ENCODE data around the gene ACOX2. TPM values are rescaled to one million over a fixed set of nuclear protein-coding genes. Genes with fewer than 3 reads are reported as not detected.
"Not testable (repeated sequence)": the region's sequence is repeated elsewhere in the genome, so short reads cannot be mapped to it uniquely, and the experiment has no call there.

Gene ACOX2
- total RNA-seq, 1 donor, result 0.73 TPM

- Histone ChIP-seq H3K27me3 (ENCODE audit: insufficient read depth, low read length) (no peaks in the 10 kb centered on the region), H3K9me3 (ENCODE audit: low read depth, low read length) (no peaks in the 10 kb centered on the region), H3K4me3 (ENCODE audit: low read length) (no peak overlapping the region), H3K4me1 (ENCODE audit: insufficient read depth, low read length) (peaks cover 11% of the 10 kb centered on the region)
Observed at GRCh38 chr3:58531555-58531954, 5.4 kb downstream of the ACOX2 start.

GRCh38 chr3:58530354-58530865 is 6.6 kb downstream of the ACOX2 start:
- no peaks in the 10 kb centered on the region for H3K27me3 ChIP-seq (ENCODE audit: insufficient read depth, low read length)
- H3K4me1 ChIP-seq (ENCODE audit: insufficient read depth, low read length), result peaks cover 22% of the 10 kb centered on the region
- no peak overlapping the region for H3K4me3 ChIP-seq (ENCODE audit: low read length)
- no peaks in the 10 kb centered on the region for H3K9me3 ChIP-seq (ENCODE audit: low read depth, low read length)

- Histone ChIP-seq H3K4me1 (ENCODE audit: insufficient read depth, low read length) (peaks cover 22% of the 10 kb centered on the region), H3K4me3 (ENCODE audit: low read length) (no peak overlapping the region), H3K27me3 (ENCODE audit: insufficient read depth, low read length) (no peaks in the 10 kb centered on the region), H3K9me3 (ENCODE audit: low read depth, low read length) (no peaks in the 10 kb centered on the region)
Observed at GRCh38 chr3:58529516-58530353, 7.3 kb downstream of the ACOX2 start.

GRCh38 chr3:58528629-58529028 is 8.4 kb downstream of the ACOX2 start:
- no peaks in the 10 kb centered on the region for H3K9me3 ChIP-seq (ENCODE audit: low read depth, low read length)
- H3K4me3 ChIP-seq (ENCODE audit: low read length), result no peak overlapping the region
- peaks cover 22% of the 10 kb centered on the region for H3K4me1 ChIP-seq (ENCODE audit: insufficient read depth, low read length)
- no peaks in the 10 kb centered on the region for H3K27me3 ChIP-seq (ENCODE audit: insufficient read depth, low read length)

- H3K9me3 ChIP-seq (ENCODE audit: low read depth, low read length); H3K4me3 ChIP-seq (ENCODE audit: low read length); H3K27me3 ChIP-seq (ENCODE audit: insufficient read depth, low read length): not testable (repeated sequence)
- peaks cover 17% of the 10 kb centered on the region for H3K4me1 ChIP-seq (ENCODE audit: insufficient read depth, low read length)
Observed at GRCh38 chr3:58527440-58527839, 9.6 kb downstream of the ACOX2 start.

GRCh38 chr3:58526515-58526957 is 10.5 kb downstream of the ACOX2 start:
- no peaks in the 10 kb centered on the region for H3K27me3 ChIP-seq (ENCODE audit: insufficient read depth, low read length)
- H3K4me3 ChIP-seq (ENCODE audit: low read length), result no peak overlapping the region
- H3K9me3 ChIP-seq (ENCODE audit: low read depth, low read length), result no peaks in the 10 kb centered on the region
- peaks cover 17% of the 10 kb centered on the region for H3K4me1 ChIP-seq (ENCODE audit: insufficient read depth, low read length)

- H3K27me3 ChIP-seq (ENCODE audit: insufficient read depth, low read length), result no peaks in the 10 kb centered on the region
- no peak overlapping the region for H3K4me3 ChIP-seq (ENCODE audit: low read length)
- H3K4me1 ChIP-seq (ENCODE audit: insufficient read depth, low read length), result peaks cover 17% of the 10 kb centered on the region
- H3K9me3 ChIP-seq (ENCODE audit: low read depth, low read length), result no peaks in the 10 kb centered on the region
Observed at GRCh38 chr3:58524326-58524888, 12.6 kb downstream of the ACOX2 start.

- no peaks in the 10 kb centered on the region for H3K9me3 ChIP-seq (ENCODE audit: low read depth, low read length)
- peaks cover 17% of the 10 kb centered on the region for H3K4me1 ChIP-seq (ENCODE audit: insufficient read depth, low read length)
- H3K4me3 ChIP-seq (ENCODE audit: low read length), result no peak overlapping the region
- H3K27me3 ChIP-seq (ENCODE audit: insufficient read depth, low read length), result no peaks in the 10 kb centered on the region
Observed at GRCh38 chr3:58522759-58523425, 14.1 kb downstream of the ACOX2 start.

GRCh38 chr3:58521917-58522631 is 14.9 kb downstream of the ACOX2 start:
- H3K4me3 ChIP-seq (ENCODE audit: low read length), result no peak overlapping the region
- H3K4me1 ChIP-seq (ENCODE audit: insufficient read depth, low read length), result peaks cover 17% of the 10 kb centered on the region
- H3K9me3 ChIP-seq (ENCODE audit: low read depth, low read length), result no peaks in the 10 kb centered on the region
- no peaks in the 10 kb centered on the region for H3K27me3 ChIP-seq (ENCODE audit: insufficient read depth, low read length)

GRCh38 chr3:58521336-58521670 is 15.7 kb downstream of the ACOX2 start:
- Histone ChIP-seq H3K9me3 (ENCODE audit: low read depth, low read length) (no peaks in the 10 kb centered on the region), H3K4me1 (ENCODE audit: insufficient read depth, low read length) (peaks cover 9% of the 10 kb centered on the region), H3K4me3 (ENCODE audit: low read length) (no peak overlapping the region), H3K27me3 (ENCODE audit: insufficient read depth, low read length) (no peaks in the 10 kb centered on the region)

- Histone ChIP-seq H3K4me3 (ENCODE audit: low read length) (no peak overlapping the region), H3K4me1 (ENCODE audit: insufficient read depth, low read length) (peaks cover 3% of the 10 kb centered on the region), H3K9me3 (ENCODE audit: low read depth, low read length) (no peaks in the 10 kb centered on the region), H3K27me3 (ENCODE audit: insufficient read depth, low read length) (no peaks in the 10 kb centered on the region)
Observed at GRCh38 chr3:58520403-58521335, 16.3 kb downstream of the ACOX2 start.

GRCh38 chr3:58519668-58520402 is 17.2 kb downstream of the ACOX2 start:
- H3K4me1 ChIP-seq (ENCODE audit: insufficient read depth, low read length), result no peaks in the 10 kb centered on the region
- H3K4me3 ChIP-seq (ENCODE audit: low read length), result no peak overlapping the region
- H3K9me3 ChIP-seq (ENCODE audit: low read depth, low read length), result no peaks in the 10 kb centered on the region
- H3K27me3 ChIP-seq (ENCODE audit: insufficient read depth, low read length), result no peaks in the 10 kb centered on the region

- Histone ChIP-seq H3K27me3 (ENCODE audit: insufficient read depth, low read length) (no peaks in the 10 kb centered on the region), H3K4me3 (ENCODE audit: low read length) (no peak overlapping the region), H3K4me1 (ENCODE audit: insufficient read depth, low read length) (no peaks in the 10 kb centered on the region), H3K9me3 (ENCODE audit: low read depth, low read length) (no peaks in the 10 kb centered on the region)
Observed at GRCh38 chr3:58518291-58518789, 18.6 kb downstream of the ACOX2 start.

Data from mononuclear cell (primary cell).